Measurements from ENCODE around the gene EPB41L5.
A peak's percentile ranks its signal among the peaks of the same experiment; 100 is the strongest.
"Not testable (repeated sequence)": the region's sequence is repeated elsewhere in the genome, so short reads cannot be mapped to it uniquely, and the experiment has no call there.

The EPB41L5 gene

GRCh38 chr2:120140866-120141265 lies 128.0 kb downstream of the EPB41L5 start:
- DNase-seq (ENCODE audit: low read depth in 2 of 2, low spot score in 1 of 2): no peak

GRCh38 chr2:120141300-120142069 lies 128.6 kb downstream of the EPB41L5 start:
- DNase-seq (ENCODE audit: low read depth in 2 of 2, low spot score in 1 of 2): no peak

GRCh38 chr2:120142528-120143219 lies 129.8 kb downstream of the EPB41L5 start:
- DNase-seq (ENCODE audit: low read depth in 2 of 2, low spot score in 1 of 2): no peak

GRCh38 chr2:120148229-120148628 lies 135.4 kb downstream of the EPB41L5 start:
- DNase-seq (ENCODE audit: low read depth in 2 of 2, low spot score in 1 of 2): no peak

DNA sequence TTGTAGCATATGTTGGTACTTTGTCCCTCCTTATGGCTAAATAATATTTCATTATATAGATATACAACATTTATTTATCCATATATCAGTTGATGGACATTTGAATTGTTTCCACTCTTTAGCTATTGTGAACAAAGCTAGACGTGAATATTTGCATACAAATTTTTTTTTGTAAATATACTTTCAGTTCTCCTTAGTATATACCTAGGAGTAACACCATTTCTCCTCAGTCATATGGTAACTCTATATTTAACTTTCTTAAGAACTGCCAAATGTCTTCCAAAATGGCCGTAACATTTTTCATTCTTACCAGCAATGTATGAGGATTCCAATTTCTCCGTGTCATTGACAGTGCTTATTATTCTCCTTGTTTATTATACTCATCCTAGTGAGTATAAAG lies 135.8 kb downstream of the EPB41L5 start:
- DNase-seq (ENCODE audit: low read depth in 2 of 2, low spot score in 1 of 2): no peak

DNA sequence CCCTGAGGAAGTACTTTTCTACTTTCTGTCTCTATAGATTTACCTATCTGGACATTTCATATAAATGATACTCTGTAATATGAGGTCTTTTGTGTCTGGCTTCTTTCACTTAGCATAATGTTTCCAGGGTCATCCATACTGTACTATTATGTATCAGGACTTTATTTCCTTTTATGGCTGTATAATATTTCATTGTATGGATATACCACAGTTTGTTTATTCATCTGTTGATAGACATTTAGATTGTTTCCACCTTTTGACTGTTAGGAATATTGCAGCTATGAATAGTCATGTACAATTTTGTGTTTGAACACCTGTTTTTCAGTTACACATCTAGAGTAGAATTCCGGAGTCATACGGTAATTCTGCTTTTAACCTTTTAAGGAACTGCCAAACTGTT lies 136.5 kb downstream of the EPB41L5 start:
- DNase-seq (ENCODE audit: low read depth in 2 of 2, low spot score in 1 of 2): no peak

DNA sequence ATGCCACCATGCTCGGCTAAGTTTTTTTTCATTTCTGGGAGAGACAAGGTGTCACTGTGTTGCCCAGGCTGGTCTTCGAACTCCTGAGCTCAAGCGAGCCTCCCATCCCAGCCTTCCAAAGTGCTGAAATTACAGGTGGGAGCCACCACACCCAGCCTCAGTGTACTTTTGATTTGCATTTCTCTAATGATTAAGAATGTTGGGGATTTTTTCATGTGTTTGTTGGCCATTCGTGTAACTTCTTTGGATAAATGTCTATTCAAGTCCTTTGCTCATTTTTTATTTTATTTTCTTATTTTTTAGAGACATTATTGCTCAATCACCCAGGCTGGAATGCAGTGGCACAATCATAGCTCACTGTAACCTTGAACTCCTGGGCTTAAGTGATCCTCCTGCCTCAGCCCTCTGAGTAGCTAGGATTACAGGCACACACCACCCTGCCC lies 137.2 kb downstream of the EPB41L5 start:
- DNase-seq (ENCODE audit: low read depth in 2 of 2, low spot score in 1 of 2): no peak

GRCh38 chr2:120155308-120155707 lies 142.4 kb downstream of the EPB41L5 start:
- no peak for DNase-seq (ENCODE audit: low read depth in 2 of 2, low spot score in 1 of 2)

- DNase-seq (ENCODE audit: low read depth in 2 of 2, low spot score in 1 of 2): not testable (repeated sequence)
Observed at GRCh38 chr2:120158658-120159057, 145.8 kb downstream of the EPB41L5 start.

DNA sequence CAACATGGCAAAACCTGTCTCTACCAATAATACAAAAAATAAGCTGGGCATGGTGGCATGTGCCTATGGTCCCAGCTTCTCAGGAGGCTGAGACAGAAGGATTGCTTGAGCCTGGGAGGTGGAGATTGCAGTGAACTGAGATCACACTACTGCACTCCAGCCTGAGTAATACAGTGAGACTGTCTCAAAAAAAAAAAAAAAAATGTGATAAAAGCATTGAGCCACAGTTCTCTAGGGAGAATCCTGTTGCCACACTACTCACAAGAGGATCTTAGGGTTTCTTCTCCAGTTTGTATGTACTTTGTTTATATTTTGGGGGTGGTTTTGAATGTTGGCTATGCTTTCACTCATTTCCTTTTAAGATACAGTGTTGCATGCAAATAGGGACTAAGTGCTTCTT lies 148.3 kb downstream of the EPB41L5 start:
- DNase-seq (ENCODE audit: low read depth in 2 of 2, low spot score in 1 of 2): no peak

- DNase-seq (ENCODE audit: low read depth in 2 of 2, low spot score in 1 of 2): no peak
Observed at GRCh38 chr2:120162716-120163115, 149.8 kb downstream of the EPB41L5 start.

DNA sequence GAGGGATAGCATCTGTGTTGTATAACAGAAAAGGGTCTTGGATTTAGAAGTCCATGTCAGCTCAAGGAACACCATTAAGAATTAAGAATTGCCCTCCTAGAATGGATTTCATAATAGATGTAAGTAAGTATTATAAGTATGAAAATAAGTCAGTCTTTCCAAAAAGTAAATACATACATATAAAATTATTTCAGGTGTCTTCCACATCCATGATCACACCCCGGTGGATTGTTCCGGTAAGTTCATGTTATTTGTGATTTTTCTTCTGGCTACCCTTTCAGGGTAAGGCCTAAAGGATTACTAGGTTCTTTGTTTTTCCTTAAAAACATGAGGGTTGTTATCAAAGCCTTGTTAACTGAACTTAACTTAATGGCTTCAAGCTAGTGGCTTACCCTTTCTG lies 154.4 kb downstream of the EPB41L5 start:
- DNase-seq (ENCODE audit: low read depth in 2 of 2, low spot score in 1 of 2): no peak

GRCh38 chr2:120169020-120169419 lies 156.1 kb downstream of the EPB41L5 start:
- DNase-seq (ENCODE audit: low read depth in 2 of 2, low spot score in 1 of 2): no peak

DNA sequence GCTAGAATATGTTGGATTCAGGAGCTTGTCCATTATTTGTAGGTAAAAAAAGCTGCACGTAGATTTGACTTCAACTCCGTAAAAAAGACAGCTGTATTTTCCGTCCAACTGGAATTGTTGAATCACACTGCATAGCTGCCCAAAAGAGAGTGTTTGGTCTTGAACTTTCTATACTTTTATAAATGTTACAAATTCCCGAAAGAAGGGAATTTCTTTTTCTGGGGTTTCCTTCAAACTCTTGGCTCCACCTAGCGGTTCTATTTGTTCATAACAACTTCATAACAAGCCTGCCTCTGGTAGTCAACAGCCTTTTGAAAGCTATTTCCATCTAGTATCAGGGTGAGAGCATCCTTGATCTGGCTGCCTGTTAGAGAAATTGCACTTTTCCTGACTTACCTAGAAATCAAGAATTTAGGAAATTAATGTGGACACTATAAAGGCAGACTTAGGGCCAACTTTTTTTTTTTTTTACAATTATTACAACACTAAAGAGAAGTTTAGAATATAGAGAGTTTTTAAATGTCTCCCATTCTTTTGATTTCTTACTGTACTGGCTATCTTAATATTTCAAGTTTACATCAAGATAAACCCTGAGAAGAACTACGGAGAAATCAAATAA lies 162.2 kb downstream of the EPB41L5 start:
- DNase-seq (ENCODE audit: low read depth in 2 of 2, low spot score in 1 of 2): no peak

DNA sequence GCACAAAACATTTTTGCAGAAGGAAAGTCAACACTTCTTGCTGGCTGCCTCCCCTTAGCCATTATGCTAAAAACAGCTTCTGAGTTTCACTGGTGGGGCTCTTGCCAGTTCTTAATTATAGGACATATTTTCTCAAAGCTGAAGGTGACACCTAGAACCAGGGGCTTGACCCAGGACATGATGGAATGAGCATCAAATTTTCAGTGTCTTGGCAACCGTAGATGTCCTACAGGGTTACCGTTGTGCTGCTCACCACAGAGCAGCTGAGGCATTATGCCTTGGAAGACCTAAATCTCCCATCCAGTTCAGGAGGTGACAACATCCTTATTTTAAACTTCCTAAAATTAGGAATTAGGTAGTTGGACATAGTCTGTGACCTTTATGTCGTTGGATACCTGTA lies 163.6 kb downstream of the EPB41L5 start:
- DNase-seq (ENCODE audit: low read depth in 2 of 2, low spot score in 1 of 2): no peak

DNA sequence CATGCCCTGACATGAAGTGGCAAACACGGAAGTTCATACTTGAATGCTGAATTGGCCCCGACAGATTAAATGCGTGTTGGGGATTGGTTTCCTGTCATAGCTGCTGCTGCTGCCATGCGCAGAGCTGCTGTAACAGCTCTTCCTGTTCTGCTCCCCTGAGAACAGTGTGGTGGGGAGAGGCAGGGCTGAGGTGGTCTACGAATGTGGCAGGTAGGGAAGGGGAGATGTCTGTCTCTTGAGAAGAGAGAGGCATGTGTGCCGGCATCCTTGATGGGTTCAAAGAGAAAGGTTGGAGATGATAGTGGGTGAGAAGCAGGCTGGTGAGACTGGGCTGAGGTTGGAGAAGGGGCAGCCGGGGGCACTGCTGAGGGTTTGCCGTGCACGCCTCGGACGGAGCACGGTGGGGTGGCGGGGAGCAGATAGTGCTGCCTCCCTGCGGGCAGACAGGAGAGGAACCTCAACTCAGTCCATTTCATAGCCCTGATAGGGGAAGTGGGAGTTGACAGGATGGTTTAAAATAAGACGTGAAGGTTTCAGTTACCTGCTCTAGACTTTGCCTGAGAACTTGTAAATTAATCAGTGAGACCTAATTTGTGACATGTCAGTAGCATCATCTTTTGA lies 164.2 kb downstream of the EPB41L5 start:
- DNase-seq (ENCODE audit: low read depth in 2 of 2, low spot score in 1 of 2): peak; percentile 54 to 64

DNA sequence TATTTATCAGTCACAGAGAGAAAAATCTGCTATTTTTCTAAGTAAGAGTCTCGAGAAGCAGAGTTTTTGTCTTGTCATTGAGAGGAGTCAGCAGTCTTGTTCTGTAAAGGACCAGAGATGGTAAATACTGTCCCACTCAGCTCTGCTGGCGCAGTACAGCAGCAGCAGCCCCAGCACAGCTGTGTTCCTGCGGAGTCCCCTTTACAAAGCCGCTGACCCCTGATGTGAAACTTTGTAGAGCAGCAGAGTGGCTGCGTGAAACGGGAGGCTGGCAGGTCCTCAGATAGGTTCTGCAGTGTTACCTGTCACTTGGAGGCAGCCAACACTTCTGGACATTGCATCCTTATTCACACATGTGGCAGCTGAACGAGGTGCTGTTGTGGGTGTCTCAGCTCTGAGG lies 165.1 kb downstream of the EPB41L5 start:
- no peak for DNase-seq (ENCODE audit: low read depth in 2 of 2, low spot score in 1 of 2)

GRCh38 chr2:120179396-120179795 lies 166.5 kb downstream of the EPB41L5 start:
- no peak for DNase-seq (ENCODE audit: low read depth in 2 of 2, low spot score in 1 of 2)

- DNase-seq (ENCODE audit: low read depth in 2 of 2, low spot score in 1 of 2): no peak
Observed at GRCh38 chr2:120180066-120180465, 167.2 kb downstream of the EPB41L5 start.

DNA sequence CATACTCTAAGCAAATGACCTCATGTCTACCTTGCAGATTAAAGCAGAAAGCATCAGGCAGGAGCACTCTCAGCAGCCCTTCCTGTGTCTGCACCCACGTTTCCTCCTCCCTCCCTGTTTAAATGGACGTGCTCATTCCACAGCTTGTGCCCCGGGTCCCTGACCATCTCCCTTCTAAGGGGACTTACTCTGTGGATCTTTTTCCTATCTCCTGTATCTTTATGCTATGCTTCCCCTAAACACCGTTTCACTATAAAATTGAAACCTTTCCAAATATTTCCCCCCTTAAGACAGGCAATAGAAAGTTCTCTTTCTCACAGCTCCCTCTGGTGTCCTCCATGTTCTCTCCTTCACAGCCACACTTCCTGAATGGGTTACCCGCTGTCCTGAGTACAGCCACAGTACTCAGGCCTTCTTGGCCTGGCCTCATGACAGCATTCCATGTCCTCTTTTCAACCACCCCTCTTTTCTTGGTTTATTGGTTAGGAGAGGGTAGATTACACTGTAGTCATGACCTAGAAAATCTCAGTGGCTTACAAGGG lies 169.2 kb downstream of the EPB41L5 start:
- no peak for DNase-seq (ENCODE audit: low read depth in 2 of 2, low spot score in 1 of 2)

- DNase-seq (ENCODE audit: low read depth in 2 of 2, low spot score in 1 of 2): no peak
Observed at GRCh38 chr2:120189189-120189588, 176.3 kb downstream of the EPB41L5 start.

All from stimulated activated CD8-positive, alpha-beta memory T cell treated with anti-CD3 and anti-CD28 coated beads, Interleukin-4, amount 100 ng/mL, for 4 hours (primary cell).